Adrenal gland (tissue), 5 donors: Measurements from ENCODE around the gene AK5.

ENCODE experiments used
- CTCF ChIP-seq, 6 experiments: fragments of 450-650 bp in 4 of 6; fragments of 200-600 bp in 2 of 6; sonication (generic) in 1 of 6; IDR thresholded peaks; 1 replicate in 5 of 6; 2 replicates in 1 of 6; pipeline versions ENCODE4 v1.5.1 to v1.8.0; 2016 to 2021; ENCODE audit warnings: antibody characterized with exemption in 6 of 6, mild to moderate bottlenecking in 2 of 6, moderate library complexity in 1 of 6
- POLR2A ChIP-seq, 2 donors: fragments of 450-650 bp; IDR thresholded peaks; one replicate each; pipeline ENCODE4 v1.6.1; 2017; ENCODE audit warnings: antibody characterized with exemption in 2 of 2, mild to moderate bottlenecking in 2 of 2, moderate library complexity in 1 of 2
- donor health status: DM: no; HTN: no; CAD: no.

- TF ChIP-seq CTCF (IDR thresholded peaks at IDR 0.05) (no peak), POLR2A (IDR thresholded peaks at IDR 0.05) (no peak)
Observed at GRCh38 chr1:77288275-77288674, 6.5 kb downstream of the AK5 start.
